ENCODE measurements around the gene FHAD1.
"Not testable (repeated sequence)": the region's sequence is repeated elsewhere in the genome, so short reads cannot be mapped to it uniquely, and the experiment has no call there.

The FHAD1 gene

DNA sequence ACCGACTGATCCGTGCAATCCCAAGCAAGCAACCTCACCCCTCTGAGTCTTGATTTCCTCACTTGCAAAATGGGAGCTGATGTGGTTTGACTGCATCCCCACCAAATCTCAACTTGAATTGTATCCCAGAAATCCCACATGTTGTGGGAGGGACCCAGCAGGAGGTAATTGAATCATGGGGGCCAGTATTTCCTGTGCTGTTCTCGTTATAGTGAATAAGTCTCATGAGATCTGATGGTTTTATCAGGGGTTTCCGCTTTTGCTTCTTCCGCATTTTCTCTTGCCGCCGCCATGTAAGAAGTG is 58.4 kb downstream of the FHAD1 start:
- DNase-seq (ENCODE audit: low read depth) = no peak

DNA sequence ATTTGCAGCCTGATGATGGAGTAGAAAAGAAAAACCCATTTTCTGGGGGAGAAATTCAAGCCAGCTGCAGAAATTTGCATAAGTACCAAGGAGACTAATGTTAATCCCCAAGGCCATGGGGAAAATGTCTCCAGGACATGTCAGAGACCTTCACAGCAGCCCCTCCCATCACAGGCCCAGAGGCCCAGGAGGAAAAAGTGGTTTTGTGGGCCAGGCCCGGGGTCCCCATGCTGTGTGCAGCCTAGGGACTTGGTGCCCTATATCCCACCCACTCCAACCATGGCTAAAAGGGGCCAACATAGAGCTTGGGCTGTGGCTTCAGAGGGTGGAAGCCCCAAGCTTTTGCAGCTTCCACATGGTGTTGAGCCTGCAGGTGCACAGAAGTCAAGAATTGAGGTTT is 59.3 kb downstream of the FHAD1 start:
- not testable (repeated sequence) for DNase-seq (ENCODE audit: low read depth)

DNA sequence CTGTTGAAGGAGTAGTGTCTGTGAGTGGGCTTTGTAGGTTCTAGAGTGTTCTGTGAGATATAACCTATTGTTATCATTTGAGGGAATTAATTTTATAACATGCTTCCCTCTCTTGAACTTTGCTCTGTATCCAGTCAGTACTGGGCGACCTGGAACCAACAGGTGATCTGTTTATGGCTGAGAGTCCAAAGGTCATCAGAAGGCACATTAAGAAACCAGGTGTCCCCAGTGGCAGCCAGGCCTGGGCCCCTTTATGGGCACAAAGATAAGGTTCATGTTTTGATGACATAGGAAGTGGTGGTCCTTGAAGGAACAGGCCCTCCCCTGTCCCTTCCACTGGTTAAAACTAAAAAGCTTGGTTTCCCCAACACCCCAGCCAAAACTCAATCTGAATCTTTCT is 61.1 kb downstream of the FHAD1 start:
- DNase-seq (ENCODE audit: low read depth) = no peak

- no peak for DNase-seq (ENCODE audit: low read depth)
Measured at GRCh38 chr1:15308621-15309027, 61.6 kb downstream of the FHAD1 start.

DNA sequence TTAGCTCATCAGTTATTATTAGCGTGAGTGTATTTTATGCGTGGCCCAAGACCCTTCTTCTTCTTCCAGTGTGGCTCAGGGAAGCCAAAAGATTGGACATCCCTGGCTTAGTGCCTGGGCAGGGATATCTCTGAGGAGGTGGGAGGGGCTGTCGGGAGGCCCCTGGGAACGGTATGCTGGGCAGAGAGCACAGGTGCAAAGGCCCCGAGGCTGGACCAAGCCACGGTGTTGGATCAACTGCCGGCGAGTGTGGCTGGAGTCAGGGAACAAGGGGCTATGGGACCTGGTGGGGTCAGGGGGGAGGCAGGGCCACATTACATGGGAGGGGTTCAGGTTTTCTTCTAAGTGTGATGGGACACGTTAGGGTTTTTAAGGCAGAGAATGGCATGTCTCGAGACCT is 62.7 kb downstream of the FHAD1 start:
- DNase-seq (ENCODE audit: low read depth) = no peak

DNA sequence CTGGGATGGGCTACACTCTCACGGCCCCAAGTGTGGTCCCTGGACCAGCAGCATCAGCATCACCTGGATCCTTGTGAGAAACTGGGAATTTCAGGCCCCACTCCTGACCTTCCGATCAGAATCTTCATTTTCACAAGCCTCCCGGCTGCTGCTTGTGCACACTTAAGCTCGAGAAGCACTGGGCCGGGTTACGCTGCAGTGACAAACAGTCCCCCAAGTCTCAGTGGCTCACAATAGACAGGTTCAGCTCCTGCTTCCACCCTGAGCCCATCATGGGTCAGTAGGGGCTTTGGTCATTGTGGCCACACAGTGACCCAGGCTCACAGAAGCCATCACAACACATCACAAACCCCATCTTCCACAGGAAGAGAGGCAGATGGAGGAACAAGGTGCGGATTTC is 63.5 kb downstream of the FHAD1 start:
- no peak for DNase-seq (ENCODE audit: low read depth)

GRCh38 chr1:15311122-15311822 is 64.2 kb downstream of the FHAD1 start:
- DNase-seq (ENCODE audit: low read depth) = no peak

DNA sequence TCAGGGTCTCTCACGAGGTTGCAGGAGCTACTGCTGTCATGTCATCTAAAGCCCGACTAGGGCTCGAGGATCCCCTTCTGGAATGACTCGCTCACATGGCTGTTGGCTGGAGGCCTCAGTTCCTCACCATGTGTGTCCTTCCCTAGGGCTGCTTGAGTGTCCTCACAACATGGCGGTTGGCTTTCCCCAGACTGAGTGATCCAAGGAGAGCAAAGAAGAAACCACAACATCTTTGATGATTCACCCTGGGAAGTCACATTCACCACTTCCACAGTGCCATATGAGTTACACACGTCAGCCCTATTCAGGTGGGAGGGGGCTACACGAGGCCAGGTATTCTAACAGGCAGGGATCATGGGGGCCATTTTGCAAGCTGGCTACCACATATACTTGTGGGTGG is 64.9 kb downstream of the FHAD1 start:
- no peak for DNase-seq (ENCODE audit: low read depth)

- DNase-seq (ENCODE audit: low read depth) = no peak
Measured at GRCh38 chr1:15312626-15313411, 65.8 kb downstream of the FHAD1 start.

GRCh38 chr1:15314328-15315281 is 67.6 kb downstream of the FHAD1 start:
- DNase-seq (ENCODE audit: low read depth) = no peak

DNA sequence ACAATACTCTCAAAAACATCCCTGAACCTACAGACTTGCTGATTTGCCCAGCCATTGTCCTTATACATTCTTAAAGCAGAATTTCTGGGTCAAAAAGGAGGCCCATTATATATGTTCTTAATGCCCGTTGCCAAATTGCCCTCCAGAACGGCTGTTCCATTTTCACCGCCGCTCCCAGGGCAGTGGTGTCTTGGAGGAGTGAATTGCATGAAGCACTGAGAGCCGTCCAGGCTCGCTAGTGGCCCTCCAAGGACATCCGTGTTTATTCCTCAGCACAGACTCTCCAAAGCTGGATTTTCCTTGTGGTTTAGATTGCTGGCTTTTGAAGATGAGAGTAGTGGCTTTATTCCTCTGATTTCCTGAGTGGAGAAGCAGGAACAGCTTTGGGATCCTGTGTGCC is 68.8 kb downstream of the FHAD1 start:
- no peak for DNase-seq (ENCODE audit: low read depth)

DNA sequence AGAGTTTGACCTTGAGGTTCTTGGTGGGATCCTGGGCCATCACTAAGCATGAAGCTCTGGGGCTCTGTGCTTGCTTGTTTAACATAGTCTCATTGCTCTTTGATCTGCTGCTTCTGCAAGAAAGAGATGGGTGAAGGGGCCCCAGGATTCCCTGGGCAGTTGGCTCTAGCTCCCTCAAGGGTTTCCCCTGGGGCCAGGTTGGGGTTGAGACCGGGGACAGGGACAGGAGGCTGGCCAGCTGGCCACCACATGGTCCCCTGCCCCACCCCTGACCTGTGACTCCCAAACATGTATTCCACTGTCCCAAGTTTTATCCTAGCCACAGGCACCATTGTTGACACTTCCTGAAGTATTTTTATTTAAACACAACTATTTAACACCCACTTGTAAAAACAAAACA is 69.5 kb downstream of the FHAD1 start:
- no peak for DNase-seq (ENCODE audit: low read depth)

DNA sequence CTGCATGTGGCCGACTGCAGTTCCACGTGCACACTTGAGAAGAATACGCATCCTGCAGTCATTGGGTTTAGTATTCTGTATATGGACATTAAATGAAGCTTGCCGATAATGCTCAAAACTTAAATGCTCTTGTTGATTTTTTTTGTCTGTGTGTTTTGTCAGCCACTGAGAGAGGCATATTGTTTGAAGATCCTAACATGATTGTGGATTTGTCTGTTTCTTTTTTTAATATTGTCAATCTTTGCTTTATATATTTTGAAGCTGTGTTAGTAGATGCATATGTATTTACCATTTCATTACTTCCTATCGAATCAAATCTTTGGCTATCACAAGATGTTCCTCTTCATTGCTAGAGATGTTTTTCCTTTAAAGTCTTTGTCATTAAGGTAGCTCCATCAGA is 73.2 kb downstream of the FHAD1 start:
- no peak for DNase-seq (ENCODE audit: low read depth)

GRCh38 chr1:15321601-15322000 is 74.6 kb downstream of the FHAD1 start:
- DNase-seq (ENCODE audit: low read depth) = no peak

- DNase-seq (ENCODE audit: low read depth) = no peak
Measured at GRCh38 chr1:15322648-15323350, 75.8 kb downstream of the FHAD1 start.

DNA sequence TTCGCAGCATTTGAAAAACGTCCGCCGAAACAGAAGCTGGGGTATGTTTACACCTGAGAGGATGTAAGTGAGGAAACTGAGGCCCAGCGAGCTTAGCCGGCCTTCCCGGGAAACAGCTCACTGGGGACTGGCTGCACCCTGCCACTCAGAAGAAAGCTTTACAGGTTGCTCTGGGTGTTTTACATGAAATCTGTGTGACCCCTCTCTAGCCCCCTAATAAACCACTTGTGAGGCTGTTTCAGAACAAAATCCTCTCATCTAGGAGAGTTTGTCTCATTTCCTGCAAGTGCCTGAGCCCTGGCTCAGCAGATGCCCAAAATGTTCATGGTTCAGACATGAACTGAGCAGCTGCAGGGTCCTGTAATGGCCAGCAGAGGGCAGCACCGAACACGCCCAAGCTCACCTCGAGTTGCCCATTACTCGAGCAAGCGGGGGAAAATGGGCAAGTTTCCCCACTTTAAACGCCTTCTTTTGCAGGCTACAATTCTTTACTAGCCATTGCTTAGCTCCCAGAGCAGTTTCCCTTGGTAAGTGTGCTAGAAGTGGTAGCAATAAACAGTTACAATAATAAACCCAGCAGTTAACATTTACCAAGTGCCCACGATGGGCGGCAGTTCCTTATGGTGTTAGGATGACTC is 76.4 kb downstream of the FHAD1 start:
- peak; percentile 43 for DNase-seq (ENCODE audit: low read depth)

DNA sequence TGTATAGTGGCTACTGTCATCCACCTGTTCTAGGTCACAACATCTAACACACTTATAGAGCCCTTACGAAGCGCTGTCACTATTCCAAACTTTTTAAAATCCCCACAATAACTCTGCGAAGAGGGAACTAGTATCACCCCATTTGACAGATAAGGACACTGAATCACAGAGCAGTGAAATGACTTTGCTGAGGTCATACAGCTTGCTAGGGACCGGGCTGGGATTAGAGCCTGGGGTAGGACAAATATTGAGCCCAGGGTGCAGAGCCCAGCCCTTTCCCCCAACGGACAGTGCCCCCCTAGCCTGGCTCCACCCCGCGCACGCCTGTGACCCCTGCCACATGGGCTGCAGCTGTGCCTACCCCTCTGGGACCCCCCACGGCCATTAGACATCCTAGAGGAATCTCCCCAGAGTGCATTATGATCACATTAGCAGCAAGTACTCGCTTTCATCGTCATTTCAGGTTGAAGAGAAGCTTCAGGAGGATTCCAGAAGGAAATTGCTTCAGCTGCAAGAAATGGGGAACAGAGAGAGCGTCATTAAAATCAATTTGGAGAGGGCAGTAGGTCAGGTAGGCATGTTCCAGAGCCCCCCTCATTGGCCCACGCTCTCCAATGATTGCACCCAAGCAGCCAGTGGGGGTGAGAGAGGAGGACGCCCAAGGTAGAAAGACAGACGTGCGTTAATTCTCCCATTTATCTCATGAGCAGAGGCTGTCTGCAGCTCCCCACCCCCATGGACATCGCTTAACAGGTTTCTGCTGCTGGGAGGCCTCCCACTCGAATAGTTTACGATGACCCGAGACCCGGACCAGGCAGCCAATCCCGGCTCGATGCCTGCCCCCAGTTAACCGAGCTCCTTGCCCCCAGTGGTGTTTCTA is 77.2 kb downstream of the FHAD1 start:
- DNase-seq (ENCODE audit: low read depth) = no peak

DNA sequence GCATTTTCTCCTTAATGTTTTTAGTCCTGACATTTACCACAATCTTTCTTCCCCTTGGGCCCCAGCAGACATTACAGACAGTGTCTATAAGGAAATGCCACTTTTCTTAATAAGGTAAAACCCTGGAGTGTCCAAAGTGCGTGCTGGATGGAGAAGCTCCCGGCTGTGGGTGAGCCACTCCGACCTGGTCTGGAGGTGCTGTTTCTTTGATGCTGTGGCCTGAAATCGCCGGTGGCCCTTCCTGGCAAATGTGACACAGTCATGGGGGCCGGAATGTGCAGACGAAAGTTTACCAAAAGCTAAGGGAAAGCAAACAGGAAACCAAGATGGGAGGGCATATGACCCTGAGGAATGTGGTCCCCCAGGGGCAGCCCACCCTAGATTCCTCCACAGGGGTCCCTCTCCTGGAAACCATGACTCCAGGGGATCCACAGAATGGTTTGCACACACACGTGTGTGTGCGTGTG is 77.9 kb downstream of the FHAD1 start:
- DNase-seq (ENCODE audit: low read depth) = no peak

DNA sequence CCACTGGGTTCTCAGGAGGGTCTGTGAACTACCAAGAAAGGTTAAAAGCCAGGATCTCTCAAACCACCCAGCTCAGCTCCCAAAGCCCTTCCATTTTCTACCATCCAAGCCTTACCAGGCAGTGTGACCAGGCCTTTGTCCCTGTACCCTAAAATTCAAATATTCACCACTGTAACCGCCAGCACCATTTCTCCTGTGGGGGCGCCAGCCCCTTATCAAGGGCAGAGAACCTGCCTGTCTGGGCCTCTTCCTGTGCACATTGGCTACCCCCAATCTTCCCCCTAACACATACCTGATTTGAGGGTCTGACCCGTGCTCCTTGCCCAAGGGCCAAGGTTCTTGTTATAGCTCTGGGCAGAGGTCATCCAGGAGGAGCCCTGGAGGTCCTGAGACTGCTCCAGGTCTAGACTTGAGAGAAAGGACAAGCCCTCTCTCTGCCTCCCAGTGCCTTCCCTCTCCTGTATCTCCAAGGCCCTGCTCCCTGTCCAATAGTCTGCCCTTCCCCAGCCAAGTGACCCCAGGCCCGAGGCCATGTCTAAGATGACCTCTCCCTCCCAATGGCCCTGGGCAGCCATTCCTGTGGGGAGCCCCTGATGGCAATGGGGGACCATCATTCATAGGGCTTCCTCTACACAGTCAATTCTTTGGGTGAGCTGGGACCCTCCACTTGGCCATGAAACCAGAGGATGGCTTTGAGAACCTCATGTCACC is 78.5 kb downstream of the FHAD1 start:
- DNase-seq (ENCODE audit: low read depth) = no peak

Data from non-pigmented ciliary epithelial cell (primary cell).